ENCODE data around the gene MSI2.
"Not testable (repeated sequence)": the region's sequence is repeated elsewhere in the genome, so short reads cannot be mapped to it uniquely, and the experiment has no call there.

MSI2 gene

GRCh38 chr17:57485916-57486881 is 229.9 kb downstream of the MSI2 start:
- no peak for DNase-seq (ENCODE audit: low spot score)

DNA sequence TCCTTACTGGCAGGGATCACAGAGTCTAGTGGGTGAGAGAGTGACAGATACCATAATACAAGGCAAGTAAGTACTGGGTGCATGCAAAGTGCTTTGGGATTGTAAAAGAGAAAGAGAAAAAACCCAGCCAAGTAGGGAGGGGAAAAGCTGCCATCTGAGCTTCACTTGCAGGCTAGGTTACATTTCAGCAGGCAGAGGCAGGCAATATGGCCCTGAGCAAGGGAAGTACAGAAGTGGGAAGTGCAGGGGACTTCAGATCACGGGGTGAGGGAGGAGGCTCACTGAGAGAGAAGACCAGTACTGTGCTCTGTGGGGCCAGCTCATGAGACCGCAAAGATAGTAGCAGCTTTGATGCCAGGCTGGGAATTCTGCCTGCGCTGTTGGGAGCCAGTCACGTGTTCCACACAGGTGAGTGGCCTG is 230.6 kb downstream of the MSI2 start:
- no peak for DNase-seq (ENCODE audit: low spot score)

GRCh38 chr17:57487573-57487972 is 231.2 kb downstream of the MSI2 start:
- no peak for DNase-seq (ENCODE audit: low spot score)

GRCh38 chr17:57488856-57489255 is 232.5 kb downstream of the MSI2 start:
- DNase-seq (ENCODE audit: low spot score): no peak

GRCh38 chr17:57489321-57489720 is 233.0 kb downstream of the MSI2 start:
- no peak for DNase-seq (ENCODE audit: low spot score)

DNA sequence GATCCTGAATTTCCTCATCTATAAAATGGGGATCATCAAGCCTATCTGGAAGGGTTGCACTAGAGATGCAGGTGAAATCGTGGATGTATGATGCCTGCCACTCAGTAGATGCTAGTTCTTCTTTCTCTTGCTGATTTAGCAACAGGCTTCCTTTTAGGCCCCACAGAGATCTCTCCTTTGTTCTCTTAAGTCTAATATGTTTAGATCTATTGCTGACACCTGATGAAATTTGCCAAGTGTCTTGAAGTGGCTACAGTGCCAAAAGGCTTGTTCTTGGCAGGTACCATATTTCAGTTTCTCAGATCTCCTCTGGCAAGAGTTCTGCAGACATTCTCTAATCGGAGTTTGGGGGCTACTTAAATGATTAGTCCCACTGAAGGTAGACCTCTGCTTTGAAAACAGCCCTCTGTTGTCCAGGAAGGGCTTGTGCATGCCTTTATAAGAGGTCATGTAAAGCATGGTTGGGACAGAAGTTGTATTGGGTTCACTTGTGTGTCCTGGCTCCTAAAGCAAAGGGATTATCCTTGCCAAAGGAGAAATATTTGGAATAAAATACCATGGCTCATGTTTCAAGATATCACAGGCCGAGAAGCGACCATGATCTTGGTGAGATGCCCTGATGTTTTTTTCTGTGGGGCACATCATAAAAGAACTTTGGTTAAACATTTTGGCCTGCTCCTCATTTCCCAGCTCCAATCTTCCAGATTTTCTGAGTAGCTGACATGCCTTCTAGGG is 234.0 kb downstream of the MSI2 start:
- no peak for DNase-seq (ENCODE audit: low spot score)

- no peak for DNase-seq (ENCODE audit: low spot score)
Observed at GRCh38 chr17:57490890-57491289, 234.6 kb downstream of the MSI2 start.

DNA sequence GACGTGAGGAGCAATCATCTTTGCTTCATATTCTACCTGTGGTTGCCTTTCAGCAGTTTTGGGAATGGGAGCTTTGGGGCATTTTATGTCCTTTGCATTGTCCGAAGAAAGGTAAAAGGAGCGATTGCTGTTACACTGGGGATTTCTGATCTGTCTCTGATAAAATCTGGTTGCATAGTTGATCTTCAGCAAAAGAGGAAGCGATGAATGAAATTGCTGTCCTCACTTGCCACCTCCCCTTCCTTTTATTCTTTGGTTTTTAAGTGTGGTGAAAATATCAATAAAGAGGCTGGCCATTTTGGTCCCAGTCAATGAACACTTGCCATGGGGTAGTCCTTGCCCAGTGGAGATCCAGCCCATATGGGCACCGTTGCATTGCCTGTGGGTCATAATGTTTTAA is 236.8 kb downstream of the MSI2 start:
- no peak for DNase-seq (ENCODE audit: low spot score)

GRCh38 chr17:57493625-57494024 is 237.3 kb downstream of the MSI2 start:
- DNase-seq (ENCODE audit: low spot score): no peak

GRCh38 chr17:57494443-57494842 is 238.1 kb downstream of the MSI2 start:
- DNase-seq (ENCODE audit: low spot score): no peak

- no peak for DNase-seq (ENCODE audit: low spot score)
Observed at GRCh38 chr17:57495771-57496170, 239.4 kb downstream of the MSI2 start.

- no peak for DNase-seq (ENCODE audit: low spot score)
Observed at GRCh38 chr17:57496382-57496781, 240.1 kb downstream of the MSI2 start.

GRCh38 chr17:57498443-57498842 is 242.1 kb downstream of the MSI2 start:
- no peak for DNase-seq (ENCODE audit: low spot score)

- DNase-seq (ENCODE audit: low spot score): not testable (repeated sequence)
Observed at GRCh38 chr17:57499221-57499620, 242.9 kb downstream of the MSI2 start.

DNA sequence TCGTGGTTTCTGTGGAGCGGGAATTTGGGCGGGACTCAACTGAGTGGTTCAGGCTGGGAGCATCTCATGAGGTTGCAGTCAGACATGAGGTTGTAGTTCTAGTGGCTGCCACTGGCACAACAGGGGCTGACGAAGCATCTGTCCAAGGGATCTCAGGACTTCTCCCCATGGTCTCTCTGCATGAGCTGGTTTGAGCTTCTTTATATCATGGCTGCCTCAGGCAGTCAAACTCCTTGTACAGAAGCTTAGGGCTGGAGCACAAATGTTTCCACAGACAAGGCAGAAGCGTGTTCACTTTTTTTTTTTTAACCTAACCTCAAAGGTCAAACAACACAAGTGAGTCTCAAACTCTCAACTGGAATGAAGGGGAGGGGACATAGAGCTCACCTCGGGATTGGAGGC is 243.3 kb downstream of the MSI2 start:
- no peak for DNase-seq (ENCODE audit: low spot score)

DNA sequence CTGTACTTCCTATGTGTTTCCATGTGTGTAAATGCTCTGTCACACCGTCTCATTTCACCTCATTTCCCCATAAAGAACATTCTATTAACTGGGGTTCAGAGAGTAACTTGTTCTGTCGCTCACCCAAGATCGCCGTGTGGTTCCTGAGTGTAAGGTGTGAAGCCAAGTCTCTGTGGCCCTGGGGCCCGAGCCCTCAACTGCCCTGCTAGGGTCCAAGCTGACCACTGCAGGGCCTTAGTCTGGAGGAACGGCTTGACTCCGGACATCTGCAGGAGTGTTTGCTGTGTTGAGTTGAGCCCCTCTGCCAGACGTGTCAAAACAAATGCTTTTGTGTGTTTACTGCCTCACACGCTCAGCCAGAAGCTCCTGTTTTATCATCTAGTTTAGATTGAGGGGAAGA is 244.7 kb downstream of the MSI2 start:
- no peak for DNase-seq (ENCODE audit: low spot score)

DNA sequence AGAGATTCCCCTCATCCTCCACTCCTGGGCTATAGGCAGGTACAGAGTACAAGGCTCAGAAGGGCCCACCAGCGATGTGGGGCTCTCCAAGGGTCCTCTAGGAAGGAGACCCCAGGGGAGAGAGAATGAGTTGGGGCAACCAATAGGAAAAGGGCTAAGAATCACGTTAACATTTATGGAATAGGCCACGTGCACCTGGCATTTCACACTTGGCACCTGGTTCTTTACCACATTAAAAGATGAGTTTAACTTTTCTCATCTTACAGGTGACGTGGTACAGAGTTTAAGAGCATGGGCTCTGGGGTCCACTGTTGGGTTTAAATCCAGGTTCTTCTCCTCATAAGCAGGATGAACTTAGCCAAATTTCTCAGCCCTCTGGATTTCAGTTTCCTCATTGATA is 245.7 kb downstream of the MSI2 start:
- no peak for DNase-seq (ENCODE audit: low spot score)

DNA sequence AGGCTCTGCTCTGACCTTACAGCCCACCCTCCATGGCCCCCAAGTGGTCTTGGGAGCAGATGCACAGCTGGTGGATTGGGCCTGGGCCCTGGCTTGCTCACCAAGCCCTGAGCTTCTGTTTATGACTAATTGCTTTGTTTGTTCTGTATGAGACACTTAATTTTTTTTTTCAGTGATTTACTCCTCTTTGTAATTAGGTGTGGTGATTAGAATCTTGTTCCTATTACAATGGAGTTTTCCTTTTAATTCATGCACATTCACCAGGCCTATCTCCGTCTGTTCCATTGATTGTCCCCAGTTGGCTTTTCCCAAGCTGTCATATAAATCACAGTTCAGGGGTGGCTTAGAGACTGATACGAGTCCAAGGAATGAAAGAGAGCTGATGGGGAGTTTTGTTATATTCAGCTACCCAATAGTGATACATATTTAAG is 246.5 kb downstream of the MSI2 start:
- no peak for DNase-seq (ENCODE audit: low spot score)

- no peak for DNase-seq (ENCODE audit: low spot score)
Observed at GRCh38 chr17:57504208-57504607, 247.9 kb downstream of the MSI2 start.

DNA sequence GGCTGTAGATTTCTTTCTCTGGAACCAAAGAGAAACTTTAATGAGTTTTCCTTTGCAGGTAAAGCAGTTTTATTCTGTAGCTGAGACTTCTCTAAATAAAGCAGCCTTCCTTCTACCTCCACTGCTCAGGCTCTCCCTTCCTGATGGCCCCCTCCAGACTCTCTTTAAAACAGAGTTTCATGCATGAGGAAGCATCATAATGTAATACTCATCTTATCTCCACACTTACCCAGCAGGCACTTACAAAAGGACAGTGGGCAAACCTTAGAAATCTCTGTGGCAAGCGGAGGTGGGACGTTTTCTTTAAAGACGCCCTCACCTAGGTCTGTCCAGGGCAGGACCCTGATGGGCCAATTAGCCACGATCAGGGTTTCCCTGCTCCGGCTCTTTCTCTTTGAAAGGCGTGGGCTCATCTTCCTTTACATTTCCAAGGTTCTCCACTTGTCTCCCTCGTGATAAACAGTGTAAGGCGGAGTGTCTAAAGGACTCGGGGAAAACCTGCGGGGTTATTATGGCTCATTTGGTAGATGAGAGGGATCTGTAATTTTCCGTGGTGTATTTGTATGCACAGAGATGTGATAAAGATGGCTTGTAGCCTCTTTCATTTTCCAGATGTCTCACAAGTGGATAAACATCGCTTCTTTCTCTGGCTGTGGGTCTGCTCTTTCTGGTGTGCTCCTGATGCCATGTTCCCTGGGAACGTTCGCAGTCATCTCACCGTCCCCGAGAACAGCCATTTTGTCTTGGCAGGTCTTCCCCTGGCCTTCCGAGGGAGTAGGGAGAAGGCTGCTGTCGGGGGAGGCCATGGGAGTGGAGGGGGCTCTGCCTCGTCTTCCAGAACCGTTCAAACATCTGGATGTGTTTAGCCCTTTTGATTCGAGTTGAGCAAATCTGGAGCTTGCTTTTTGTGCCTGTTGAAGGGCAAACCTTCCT is 249.8 kb downstream of the MSI2 start:
- no peak for DNase-seq (ENCODE audit: low spot score)

- DNase-seq (ENCODE audit: low spot score): no peak
Observed at GRCh38 chr17:57506774-57507127, 250.4 kb downstream of the MSI2 start.

DNA sequence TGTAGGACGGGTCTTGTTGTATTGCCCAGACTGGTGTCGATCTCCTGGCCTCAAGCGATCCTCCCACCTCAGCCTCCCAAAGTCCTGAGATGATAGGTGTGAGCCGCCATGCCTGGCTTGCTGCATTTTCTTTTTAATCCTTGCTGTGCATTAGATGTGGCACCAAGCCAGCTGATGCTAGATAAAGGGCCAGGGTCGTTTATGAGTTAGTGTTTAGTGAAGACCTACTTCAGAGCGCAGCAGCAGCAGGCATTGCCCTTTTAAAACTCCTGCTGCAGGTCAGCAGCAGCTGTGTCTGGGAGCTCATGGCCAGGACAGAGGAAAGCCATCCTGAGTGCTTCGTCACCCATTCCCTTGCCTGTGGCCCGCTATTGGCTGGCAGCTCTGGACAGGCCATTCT is 251.5 kb downstream of the MSI2 start:
- no peak for DNase-seq (ENCODE audit: low spot score)
